ENCODE measurements around the gene CDHR2.

The CDHR2 gene

GRCh38 chr5:176608142-176608705 lies 59.1 kb downstream of the CDHR2 start:
- in situ Hi-C loops (cut with MboI; ENCODE audit: low pct_unique_long_range_greater_than_20kb, low sequenced_read_pairs, unreplicated experiment) = no loop called here
- no peak for TF ChIP-seq CTCF (IDR thresholded peaks at IDR 0.05; ENCODE audit: extremely low read depth, insufficient read depth, missing control alignments)

GRCh38 chr5:176608937-176609723 lies 60.0 kb downstream of the CDHR2 start:
- no peak for DNase-seq (ENCODE audit: low spot score)
- TF ChIP-seq CTCF (IDR thresholded peaks at IDR 0.05; ENCODE audit: extremely low read depth, insufficient read depth, missing control alignments) = no peak
- in situ Hi-C loops (cut with MboI; ENCODE audit: low pct_unique_long_range_greater_than_20kb, low sequenced_read_pairs, unreplicated experiment) = no loop called here

More at GRCh38 chr5:176608142-176608705, 59.1 kb downstream of the CDHR2 start:
- no peak for DNase-seq (ENCODE audit: low spot score)

- in situ Hi-C loops (cut with MboI; ENCODE audit: low pct_unique_long_range_greater_than_20kb, low sequenced_read_pairs, unreplicated experiment) = no loop called here
- peak; percentile 98 for DNase-seq (ENCODE audit: low spot score)
- peak; percentile 51 for TF ChIP-seq CTCF (IDR thresholded peaks at IDR 0.05; ENCODE audit: extremely low read depth, insufficient read depth, missing control alignments)
Observed at GRCh38 chr5:176609724-176610434, 60.7 kb downstream of the CDHR2 start, which contains the start of gene GPRIN1. Gene GPRIN1, minus strand, starts transcription at chr5:176610156. Its CDS starts 10,322 bp downstream, at chr5:176599834.

GRCh38 chr5:176610435-176610773 lies 61.3 kb downstream of the CDHR2 start:
- in situ Hi-C loops (cut with MboI; ENCODE audit: low pct_unique_long_range_greater_than_20kb, low sequenced_read_pairs, unreplicated experiment) = no loop called here
- DNase-seq (ENCODE audit: low spot score) = no peak
- TF ChIP-seq CTCF (IDR thresholded peaks at IDR 0.05; ENCODE audit: extremely low read depth, insufficient read depth, missing control alignments) = no peak

GRCh38 chr5:176611435-176611834 lies 62.3 kb downstream of the CDHR2 start:
- no peak for TF ChIP-seq CTCF (IDR thresholded peaks at IDR 0.05; ENCODE audit: extremely low read depth, insufficient read depth, missing control alignments)
- DNase-seq (ENCODE audit: low spot score) = no peak
- in situ Hi-C loops (cut with MboI; ENCODE audit: low pct_unique_long_range_greater_than_20kb, low sequenced_read_pairs, unreplicated experiment) = no loop called here

- in situ Hi-C loops (cut with MboI; ENCODE audit: low pct_unique_long_range_greater_than_20kb, low sequenced_read_pairs, unreplicated experiment) = no loop called here
- TF ChIP-seq CTCF (IDR thresholded peaks at IDR 0.05; ENCODE audit: extremely low read depth, insufficient read depth, missing control alignments) = no peak
- no peak for DNase-seq (ENCODE audit: low spot score)
Observed at GRCh38 chr5:176612008-176612407, 62.9 kb downstream of the CDHR2 start.

Data from GM13977 (cell line).